Measurements from ENCODE around the gene PTPN5. TPM values are rescaled to one million over a fixed set of nuclear protein-coding genes. Genes with fewer than 3 reads are reported as not detected.

The PTPN5 gene
- total RNA-seq, 1 experiment from 2014 or later, result not detected

- TF ChIP-seq POLR2AphosphoS5 (IDR thresholded peaks at IDR 0.05; ENCODE audit: low read depth, low read length), result no peak
- TF ChIP-seq SIN3A (IDR thresholded peaks at IDR 0.05; ENCODE audit: borderline replicate concordance, insufficient read depth, low read depth, low read length), result no peak
- TF ChIP-seq TCF7L2 (IDR thresholded peaks at IDR 0.05; ENCODE audit: low read depth, low read length), result no peak
- TF ChIP-seq CTCF (IDR thresholded peaks at IDR 0.05), result no peak
- TF ChIP-seq REST (IDR thresholded peaks at IDR 0.05; ENCODE audit: insufficient read depth in 1 of 2, low read depth in 2 of 2, low read length in 1 of 2), result no peak
- Histone ChIP-seq H3K4me1 (ENCODE audit: control insufficient read depth, insufficient read depth, low read length) (no peaks in the 10 kb centered on the region), H3K27me3 (ENCODE audit: control insufficient read depth, insufficient read depth, low read length) (peaks cover 2% of the 10 kb centered on the region; the same call in 1 of the 2 replicates), H3K4me3 (ENCODE audit: low read depth in 2 of 2, low read length in 2 of 2) (peak overlapping the region; percentile 15 to 19), H3K36me3 (ENCODE audit: control insufficient read depth, insufficient read depth, low read length) (no peaks in the 10 kb centered on the region), H3K27ac (ENCODE audit: low read length) (no peak overlapping the region), H3K9me3 (ENCODE audit: control insufficient read depth, insufficient read depth, low read depth, low read length) (no peaks in the 10 kb centered on the region)
- no peak for ATAC-seq
- in situ Hi-C loops (cut with HindIII; ENCODE audit: low pct_unique_long_range_greater_than_20kb, low sequenced_read_pairs), result no loop called here
- BruUV-seq (replicated peaks), result no TSS peak
- ChIA-PET CTCF (interaction anchor here (1.6 kb wide), 1 partner anchor 15 kb away, joined by 3 read pairs; no protein-coding TSS in a partner anchor), POLR2A (no interaction called here)
- DNase-seq (ENCODE audit: low read depth, low spot score), result no peak
- intact Hi-C loops (cut with micrococcal nuclease; ENCODE audit: unreplicated experiment), result no loop called here
Measured at GRCh38 chr11:18706330-18707243, 85.0 kb downstream of the PTPN5 start.

- no peak overlapping the region for H3K27ac ChIP-seq (ENCODE audit: low read length)
- peak overlapping the region in 1 of 2 experiments; percentile 11; a peak in 1 of 4 replicates for H3K4me3 ChIP-seq (ENCODE audit: low read depth in 2 of 2, low read length in 2 of 2)
- no peak for ATAC-seq
- TF ChIP-seq CTCF (IDR thresholded peaks at IDR 0.05) (no peak), POLR2AphosphoS5 (IDR thresholded peaks at IDR 0.05; ENCODE audit: low read depth, low read length) (no peak), REST (IDR thresholded peaks at IDR 0.05; ENCODE audit: insufficient read depth in 1 of 2, low read depth in 2 of 2, low read length in 1 of 2) (no peak), SIN3A (IDR thresholded peaks at IDR 0.05; ENCODE audit: borderline replicate concordance, insufficient read depth, low read depth, low read length) (no peak), TCF7L2 (IDR thresholded peaks at IDR 0.05; ENCODE audit: low read depth, low read length) (no peak)
- in situ Hi-C loops (cut with HindIII; ENCODE audit: low pct_unique_long_range_greater_than_20kb, low sequenced_read_pairs), result no loop called here
- no peaks in the 10 kb centered on the region for H3K36me3 ChIP-seq (ENCODE audit: control insufficient read depth, insufficient read depth, low read length)
- no peaks in the 10 kb centered on the region for H3K9me3 ChIP-seq (ENCODE audit: control insufficient read depth, insufficient read depth, low read depth, low read length)
- CTCF ChIA-PET, result no interaction called here
- H3K4me1 ChIP-seq (ENCODE audit: control insufficient read depth, insufficient read depth, low read length), result no peaks in the 10 kb centered on the region
- intact Hi-C loops (cut with micrococcal nuclease; ENCODE audit: unreplicated experiment), result no loop called here
- BruUV-seq (replicated peaks), result no TSS peak
- POLR2A ChIA-PET, result no interaction called here
- DNase-seq (ENCODE audit: low read depth, low spot score), result no peak
- H3K27me3 ChIP-seq (ENCODE audit: control insufficient read depth, insufficient read depth, low read length), result peaks cover 5% of the 10 kb centered on the region; the same call in 1 of the 2 replicates
Measured at GRCh38 chr11:18705651-18706281, 85.8 kb downstream of the PTPN5 start.
